ENCODE results near the gene MACC1.

MACC1 gene

GRCh38 chr7:20217193-20217948, at the start of gene MACC1:
Gene MACC1, minus strand, starts transcription at chr7:20217384. Its CDS starts 55,522 bp downstream, at chr7:20161862.
- Mint-ChIP-seq H3K27me3 (ENCODE audit: low read depth) (peaks cover 2% of the 10 kb centered on the region), H3K27ac (no peak within 1 kb of the TSS), H3K4me1 (ENCODE audit: low read depth) (no peaks in the 10 kb centered on the region), H3K36me3 (ENCODE audit: low read depth) (no peaks in the 10 kb centered on the region), H3K4me3 (no peak within 1 kb of the TSS), H3K9me3 (no peaks in the 10 kb centered on the region)
- DNase-seq (ENCODE audit: low spot score) = no peak

GRCh38 chr7:20264623-20265022, 47.4 kb upstream of the MACC1 start:
- Mint-ChIP-seq H3K27ac (no peak overlapping the region), H3K36me3 (ENCODE audit: low read depth) (no peaks in the 10 kb centered on the region), H3K27me3 (ENCODE audit: low read depth) (no peaks in the 10 kb centered on the region), H3K9me3 (no peaks in the 10 kb centered on the region), H3K4me3 (no peak overlapping the region), H3K4me1 (ENCODE audit: low read depth) (no peaks in the 10 kb centered on the region)
- DNase-seq (ENCODE audit: low spot score) = no peak

GRCh38 chr7:20260223-20260622, 43.0 kb upstream of the MACC1 start:
- DNase-seq (ENCODE audit: low spot score) = no peak
- Mint-ChIP-seq H3K27ac (no peak overlapping the region), H3K36me3 (ENCODE audit: low read depth) (no peaks in the 10 kb centered on the region), H3K9me3 (no peaks in the 10 kb centered on the region), H3K4me1 (ENCODE audit: low read depth) (no peaks in the 10 kb centered on the region), H3K27me3 (ENCODE audit: low read depth) (peaks cover 2% of the 10 kb centered on the region), H3K4me3 (no peak overlapping the region)

GRCh38 chr7:20257212-20257611, 40.0 kb upstream of the MACC1 start:
- no peaks in the 10 kb centered on the region for H3K36me3 Mint-ChIP-seq (ENCODE audit: low read depth)

GRCh38 chr7:20249920-20250319, 32.7 kb upstream of the MACC1 start:
- no peaks in the 10 kb centered on the region for H3K9me3 Mint-ChIP-seq
- no peaks in the 10 kb centered on the region for H3K27me3 Mint-ChIP-seq (ENCODE audit: low read depth)
- no peak overlapping the region for H3K4me3 Mint-ChIP-seq
- no peaks in the 10 kb centered on the region for H3K4me1 Mint-ChIP-seq (ENCODE audit: low read depth)
- H3K27ac Mint-ChIP-seq = no peak overlapping the region
- H3K36me3 Mint-ChIP-seq (ENCODE audit: low read depth) = no peaks in the 10 kb centered on the region
- DNase-seq (ENCODE audit: low spot score) = no peak

More at GRCh38 chr7:20257212-20257611, 40.0 kb upstream of the MACC1 start:
- Mint-ChIP-seq H3K27me3 (ENCODE audit: low read depth) (peaks cover 2% of the 10 kb centered on the region), H3K4me1 (ENCODE audit: low read depth) (no peaks in the 10 kb centered on the region), H3K27ac (no peak overlapping the region), H3K4me3 (no peak overlapping the region), H3K9me3 (no peaks in the 10 kb centered on the region)
- DNase-seq (ENCODE audit: low spot score) = no peak

GRCh38 chr7:20249376-20249775, 32.2 kb upstream of the MACC1 start:
- Mint-ChIP-seq H3K9me3 (no peaks in the 10 kb centered on the region), H3K36me3 (ENCODE audit: low read depth) (no peaks in the 10 kb centered on the region), H3K27me3 (ENCODE audit: low read depth) (no peaks in the 10 kb centered on the region), H3K4me1 (ENCODE audit: low read depth) (no peaks in the 10 kb centered on the region), H3K27ac (no peak overlapping the region), H3K4me3 (no peak overlapping the region)
- DNase-seq (ENCODE audit: low spot score) = no peak

GRCh38 chr7:20246236-20246635, 29.1 kb upstream of the MACC1 start:
- H3K36me3 Mint-ChIP-seq (ENCODE audit: low read depth) = no peaks in the 10 kb centered on the region
- no peak overlapping the region for H3K27ac Mint-ChIP-seq
- H3K27me3 Mint-ChIP-seq (ENCODE audit: low read depth) = no peaks in the 10 kb centered on the region
- H3K4me3 Mint-ChIP-seq = no peak overlapping the region
- no peak for DNase-seq (ENCODE audit: low spot score)
- H3K4me1 Mint-ChIP-seq (ENCODE audit: low read depth) = no peaks in the 10 kb centered on the region
- no peaks in the 10 kb centered on the region for H3K9me3 Mint-ChIP-seq

GRCh38 chr7:20244334-20245120, 27.3 kb upstream of the MACC1 start:
- H3K9me3 Mint-ChIP-seq = no peaks in the 10 kb centered on the region
- no peaks in the 10 kb centered on the region for H3K27me3 Mint-ChIP-seq (ENCODE audit: low read depth)
- H3K27ac Mint-ChIP-seq = no peak overlapping the region
- H3K36me3 Mint-ChIP-seq (ENCODE audit: low read depth) = no peaks in the 10 kb centered on the region
- no peak for DNase-seq (ENCODE audit: low spot score)
- no peaks in the 10 kb centered on the region for H3K4me1 Mint-ChIP-seq (ENCODE audit: low read depth)
- no peak overlapping the region for H3K4me3 Mint-ChIP-seq

- Mint-ChIP-seq H3K36me3 (ENCODE audit: low read depth) (no peaks in the 10 kb centered on the region), H3K4me1 (ENCODE audit: low read depth) (peaks cover 3% of the 10 kb centered on the region), H3K4me3 (no peak overlapping the region)
These were observed 24.7 kb upstream of the MACC1 start for GRCh38 chr7:20241911-20242261.

GRCh38 chr7:20241194-20241910, 24.2 kb upstream of the MACC1 start:
- H3K9me3 Mint-ChIP-seq = no peaks in the 10 kb centered on the region
- DNase-seq (ENCODE audit: low spot score) = no peak
- peaks cover 3% of the 10 kb centered on the region for H3K4me1 Mint-ChIP-seq (ENCODE audit: low read depth)
- peaks cover 4% of the 10 kb centered on the region for H3K27me3 Mint-ChIP-seq (ENCODE audit: low read depth)
- H3K27ac Mint-ChIP-seq = no peak overlapping the region
- H3K4me3 Mint-ChIP-seq = no peak overlapping the region
- no peaks in the 10 kb centered on the region for H3K36me3 Mint-ChIP-seq (ENCODE audit: low read depth)

More at GRCh38 chr7:20241911-20242261, 24.7 kb upstream of the MACC1 start:
- Mint-ChIP-seq H3K9me3 (no peaks in the 10 kb centered on the region), H3K27me3 (ENCODE audit: low read depth) (peaks cover under 1% of the 10 kb centered on the region), H3K27ac (no peak overlapping the region)
- no peak for DNase-seq (ENCODE audit: low spot score)

GRCh38 chr7:20240080-20240926, 23.1 kb upstream of the MACC1 start:
- no peak for DNase-seq (ENCODE audit: low spot score)
- Mint-ChIP-seq H3K27me3 (ENCODE audit: low read depth) (peaks cover 10% of the 10 kb centered on the region), H3K27ac (no peak overlapping the region), H3K4me1 (ENCODE audit: low read depth) (peaks cover 3% of the 10 kb centered on the region), H3K9me3 (no peaks in the 10 kb centered on the region), H3K4me3 (no peak overlapping the region), H3K36me3 (ENCODE audit: low read depth) (no peaks in the 10 kb centered on the region)

GRCh38 chr7:20238754-20239324, 21.7 kb upstream of the MACC1 start:
- Mint-ChIP-seq H3K27me3 (ENCODE audit: low read depth) (peaks cover 10% of the 10 kb centered on the region), H3K4me3 (no peak overlapping the region), H3K4me1 (ENCODE audit: low read depth) (peaks cover 3% of the 10 kb centered on the region), H3K36me3 (ENCODE audit: low read depth) (no peaks in the 10 kb centered on the region), H3K27ac (no peak overlapping the region), H3K9me3 (no peaks in the 10 kb centered on the region)
- DNase-seq (ENCODE audit: low spot score) = no peak

GRCh38 chr7:20238194-20238753, 21.1 kb upstream of the MACC1 start:
- H3K27ac Mint-ChIP-seq = no peak overlapping the region
- no peaks in the 10 kb centered on the region for H3K9me3 Mint-ChIP-seq
- no peak for DNase-seq (ENCODE audit: low spot score)
- peaks cover 10% of the 10 kb centered on the region for H3K27me3 Mint-ChIP-seq (ENCODE audit: low read depth)
- peaks cover 3% of the 10 kb centered on the region for H3K4me1 Mint-ChIP-seq (ENCODE audit: low read depth)
- H3K36me3 Mint-ChIP-seq (ENCODE audit: low read depth) = no peaks in the 10 kb centered on the region
- H3K4me3 Mint-ChIP-seq = no peak overlapping the region
